GM12878 (cell line): ENCODE data around the gene SCARF1. TPM values are rescaled to one million over a fixed set of nuclear protein-coding genes. Genes with fewer than 3 reads are reported as not detected.
A peak's percentile ranks its signal among the peaks of the same experiment; 100 is the strongest.

Experiments used
- BMI1 ChIP-seq: fragments of 450-650 bp; IDR thresholded peaks from 2 replicates; pipeline ENCODE4 v1.6.1; 2016; ENCODE audit warnings: mild to moderate bottlenecking, moderate library complexity, borderline replicate concordance
- CHD4 ChIP-seq: fragments of 200-600 bp; sonication (generic); IDR thresholded peaks from 2 replicates; pipeline ENCODE4 v1.6.1; 2016; ENCODE audit warnings: mild to moderate bottlenecking
- EED ChIP-seq: sonication (generic); IDR thresholded peaks from 2 replicates; pipeline ENCODE4 v1.6.1; 2016; ENCODE audit warnings: antibody characterized with exemption, low read depth
- ESRRA ChIP-seq: IDR thresholded peaks from 2 replicates; pipeline ENCODE4 v1.6.1; 2012; ENCODE audit warnings: mild to moderate bottlenecking, low read length, improper control_type of control experiment
- IRF5 ChIP-seq: fragments of 450-650 bp; IDR thresholded peaks from 2 replicates; pipeline ENCODE4 v1.6.1; 2017; ENCODE audit warnings: borderline replicate concordance
- JUNB ChIP-seq: IDR thresholded peaks from 2 replicates; pipeline ENCODE4 v1.6.1; 2016; ENCODE audit warnings: antibody characterized with exemption, mild to moderate bottlenecking
- MTA2 ChIP-seq: fragments of 450-650 bp; IDR thresholded peaks from 2 replicates; pipeline ENCODE4 v1.6.1; 2016; ENCODE audit warnings: low read depth, mild to moderate bottlenecking, moderate library complexity
- MTA3 ChIP-seq: IDR thresholded peaks from 2 replicates; pipeline ENCODE4 v1.6.1; 2012; ENCODE audit warnings: low read length, inconsistent platforms, borderline replicate concordance
- NR2F1 ChIP-seq: fragments of 450-650 bp; conservative IDR thresholded peaks from 2 replicates; pipeline ENCODE4 v1.6.1; 2017; ENCODE audit warnings: mild to moderate bottlenecking
- POLR2AphosphoS2 ChIP-seq: IDR thresholded peaks from 2 replicates; pipeline ENCODE4 v1.6.1; 2011; ENCODE audit warnings: low read depth, mild to moderate bottlenecking, low read length, improper control_type of control experiment, moderate library complexity
- SKIL ChIP-seq: fragments of 450-650 bp; IDR thresholded peaks from 2 replicates; pipeline ENCODE4 v1.6.1; 2017; ENCODE audit warnings: mild to moderate bottlenecking, low read depth, inconsistent platforms; ENCODE audit not compliant: poor library complexity, severe bottlenecking
- TAF1 ChIP-seq: IDR thresholded peaks from 2 replicates; pipeline ENCODE4 v1.6.1; 2011; ENCODE audit warnings: mild to moderate bottlenecking, low read depth, low read length, borderline replicate concordance
- ZNF24 ChIP-seq: fragments of 450-650 bp; IDR thresholded peaks from 2 replicates; pipeline ENCODE4 v1.6.1; 2017; ENCODE audit warnings: antibody characterized with exemption, mild to moderate bottlenecking
- ZNF687 ChIP-seq: fragments of 450-650 bp; IDR thresholded peaks from 2 replicates; pipeline ENCODE4 v1.6.1; 2017; ENCODE audit warnings: mild to moderate bottlenecking, moderate library complexity
- ZZZ3 ChIP-seq: IDR thresholded peaks from 2 replicates; pipeline ENCODE4 v1.6.1; 2011; ENCODE audit warnings: low read depth; ENCODE audit not compliant: control insufficient read depth, insufficient read length
- polyA plus RNA-seq, 11 experiments: library from polyadenylated mRNA; depleted of rRNA in 4 of 11; unstranded in 6 of 11; stranded (reverse) in 5 of 11; fragments of >200 nt; fragmentation: Nextera tagmentation in 4 of 11; fragmentation: Illumina TruSeq in 1 of 11; extraction: Ambion mirVana in 4 of 11; extraction: Trizol in 1 of 11; gene quantifications; 1 replicate in 1 of 11; 2 replicates in 10 of 11; pipeline versions ENCODE4 v1.2.1 to v1.2.3, GENCODE V29; 2011 to 2016; ENCODE audit warnings: inconsistent platforms in 2 of 11, missing spikeins in 2 of 11, low read depth in 1 of 11
- total RNA-seq, 4 experiments: library from RNA; depleted of rRNA in 3 of 4; stranded (reverse); fragments of >200 nt in 3 of 4; fragmentation: Illumina TruSeq in 1 of 4; extraction: Trizol in 1 of 4; gene quantifications; 2 replicates each; pipeline versions ENCODE4 v1.2.1 to v1.2.3, GENCODE V29; 2013 to 2021

SCARF1 gene
- total and polyA plus RNA-seq, 10 of the 15 experiments (the other 5 are each of a cell fraction or from before 2014, with no cell fraction given) = 0.10 to 1.7 (median 0.43) TPM

- no peak for TF ChIP-seq ZZZ3
- no peak for TF ChIP-seq TAF1
- no peak for TF ChIP-seq ESRRA
- TF ChIP-seq JUNB = peak; percentile 21
- TF ChIP-seq MTA3 = no peak
- TF ChIP-seq ZNF24 = no peak
- peak; percentile 65 for TF ChIP-seq MTA2
- TF ChIP-seq ZNF687 = peak; percentile 94
- peak; percentile 79 for TF ChIP-seq NR2F1
- TF ChIP-seq BMI1 = no peak
- TF ChIP-seq SKIL = peak; percentile 47
- TF ChIP-seq IRF5 = no peak
- no peak for TF ChIP-seq CHD4
- TF ChIP-seq EED = peak; percentile 93
- TF ChIP-seq POLR2AphosphoS2 = no peak
- TF ChIP-seq, all 136 proteins: peak for 40
These were observed 52.5 kb downstream of the SCARF1 start (continued) for GRCh38 chr17:1592751-1593629.
